Breast epithelium (tissue), 3 donors: ENCODE measurements around the gene HIPK1.

Experiments
- CTCF ChIP-seq, 3 donors: fragments of 450-650 bp; IDR thresholded peaks; one replicate each; pipeline ENCODE4 v1.5.1; 2016 to 2017; ENCODE audit warnings: antibody characterized with exemption in 3 of 3, mild to moderate bottlenecking in 3 of 3, moderate library complexity in 3 of 3
- POLR2A ChIP-seq: fragments of 450-650 bp; IDR thresholded peaks from one replicate; pipeline ENCODE4 v1.6.1; 2016; ENCODE audit warnings: antibody characterized with exemption, mild to moderate bottlenecking, moderate library complexity
- POLR2AphosphoS5 ChIP-seq, 3 donors: sonication (generic); formaldehyde crosslinking; IDR thresholded peaks; one replicate each; pipeline ENCODE4 v1.6.1; 2017; ENCODE audit warnings: antibody characterized with exemption in 3 of 3

DNA sequence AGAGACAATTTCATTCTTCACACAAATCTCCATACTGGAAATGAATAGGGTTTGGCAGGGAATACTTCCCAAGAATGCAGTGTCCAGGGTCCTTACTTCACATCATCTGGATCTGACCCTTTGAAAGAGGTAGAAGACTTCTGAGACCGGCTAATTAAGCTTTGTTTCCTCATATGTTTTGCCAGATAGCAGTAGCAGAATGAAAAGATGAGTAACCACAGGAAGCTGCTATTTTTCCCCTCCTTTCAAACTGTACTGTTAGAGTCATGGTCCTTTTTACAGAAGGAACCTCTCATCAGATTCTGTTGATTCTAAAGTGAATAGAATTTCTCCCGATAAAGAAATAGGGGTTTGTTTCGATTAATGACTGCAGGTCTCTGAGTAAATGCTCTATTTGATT, 48.8 kb downstream of the HIPK1 start:
- TF ChIP-seq CTCF (IDR thresholded peaks at IDR 0.05) (no peak), POLR2A (no peak), POLR2AphosphoS5 (IDR thresholded peaks at IDR 0.05) (no peak)
